Activated CD4-positive, alpha-beta T cell treated with anti-CD3 and anti-CD28 coated beads, Interleukin-2, amount 50 U/mL, for 1 hour (primary cell): ENCODE results near the gene SCN5A.
"Not testable (repeated sequence)": the region's sequence is repeated elsewhere in the genome, so short reads cannot be mapped to it uniquely, and the experiment has no call there.

Source experiments
- DNase-seq: peaks from one replicate; pipeline ENCODE4 v3.0.0-alpha.2; 2020

Gene SCN5A

GRCh38 chr3:38576526-38577370 lies 72.7 kb downstream of the SCN5A start:
- DNase-seq, result no peak

- DNase-seq, result no peak
These were observed 73.4 kb downstream of the SCN5A start for GRCh38 chr3:38576131-38576525.

GRCh38 chr3:38575279-38575843 lies 74.1 kb downstream of the SCN5A start:
- no peak for DNase-seq

GRCh38 chr3:38574411-38575278 lies 74.8 kb downstream of the SCN5A start:
- DNase-seq, result no peak

- DNase-seq, result no peak
These were observed 75.9 kb downstream of the SCN5A start for GRCh38 chr3:38573556-38573955.

- DNase-seq, result no peak
These were observed 76.4 kb downstream of the SCN5A start for GRCh38 chr3:38573111-38573510.

GRCh38 chr3:38567498-38567897 lies 82.0 kb downstream of the SCN5A start:
- DNase-seq, result no peak

- DNase-seq, result not testable (repeated sequence)
These were observed 82.7 kb downstream of the SCN5A start for GRCh38 chr3:38566794-38567193.

- DNase-seq, result no peak
These were observed 83.3 kb downstream of the SCN5A start for GRCh38 chr3:38566215-38566528.

GRCh38 chr3:38565339-38566214 lies 83.9 kb downstream of the SCN5A start:
- no peak for DNase-seq

GRCh38 chr3:38564631-38565338 lies 84.7 kb downstream of the SCN5A start:
- DNase-seq, result no peak

- no peak for DNase-seq
These were observed 85.6 kb downstream of the SCN5A start for GRCh38 chr3:38563886-38564270.

- no peak for DNase-seq
These were observed 86.2 kb downstream of the SCN5A start for GRCh38 chr3:38563070-38563885.

- no peak for DNase-seq
These were observed 87.0 kb downstream of the SCN5A start for GRCh38 chr3:38562467-38562925.

- DNase-seq, result no peak
These were observed 87.6 kb downstream of the SCN5A start for GRCh38 chr3:38561746-38562466.

- no peak for DNase-seq
These were observed 88.3 kb downstream of the SCN5A start for GRCh38 chr3:38560996-38561717.

- no peak for DNase-seq
These were observed 89.2 kb downstream of the SCN5A start for GRCh38 chr3:38560284-38560683.

GRCh38 chr3:38558864-38559263 lies 90.6 kb downstream of the SCN5A start:
- DNase-seq, result no peak

GRCh38 chr3:38556640-38557358 lies 92.7 kb downstream of the SCN5A start:
- no peak for DNase-seq
